ENCODE data around the gene TNK2. TPM values are rescaled to one million over a fixed set of nuclear protein-coding genes. Genes with fewer than 3 reads are reported as not detected.

TNK2 gene
- total RNA-seq, 1 donor from 2014 or later, result 39.1 TPM

DNA sequence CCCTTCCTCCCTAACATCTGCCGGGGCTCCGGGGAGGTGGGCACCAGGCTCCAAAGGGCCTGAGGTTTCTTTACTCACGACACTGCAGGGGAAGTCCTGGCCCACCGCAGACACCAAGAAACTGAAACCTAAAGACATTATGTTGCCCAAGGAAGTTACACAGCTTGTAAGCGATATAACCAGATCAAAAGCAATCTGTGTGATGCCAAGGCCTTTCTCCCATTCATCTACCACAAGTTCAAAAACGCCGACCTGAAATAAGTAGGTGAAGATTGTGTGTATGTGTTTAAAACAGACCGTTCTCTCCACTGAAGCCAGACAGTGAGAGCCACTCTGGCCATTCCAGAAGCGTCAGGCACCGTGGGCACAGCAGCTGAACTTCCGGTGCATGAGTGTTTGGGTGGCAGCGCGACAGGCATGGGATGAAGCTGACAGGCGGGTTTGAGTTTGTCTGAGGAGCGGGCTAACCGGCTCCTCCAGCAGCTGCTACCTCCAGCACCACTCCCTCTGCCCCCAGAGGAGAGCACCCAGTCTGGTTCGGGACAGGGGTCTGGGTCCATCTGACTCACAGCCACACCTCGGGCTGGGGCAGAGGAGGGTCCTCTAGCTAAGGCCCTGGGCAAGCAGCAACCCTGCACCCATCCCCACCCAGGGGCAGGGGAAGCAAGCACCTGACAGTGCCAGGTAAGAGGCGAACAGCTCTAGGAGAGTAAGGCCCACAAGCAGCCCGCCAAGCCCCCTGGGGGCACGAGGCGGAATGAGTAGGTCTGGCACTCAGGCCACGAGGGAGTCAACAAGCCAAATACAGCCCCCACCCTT, 1.3 kb downstream of the TNK2 start:
- Histone ChIP-seq H3K27me3 (ENCODE audit: insufficient read depth, low read length) (no peaks in the 10 kb centered on the region), H3K36me3 (ENCODE audit: insufficient read depth, low read length) (no peaks in the 10 kb centered on the region), H3K79me2 (ENCODE audit: insufficient read depth, low read length) (peaks cover 25% of the 10 kb centered on the region), H3K9me3 (ENCODE audit: insufficient read depth, low read depth, low read length) (no peaks in the 10 kb centered on the region), H3K27ac (ENCODE audit: low read depth, low read length) (no peak overlapping the region), H3K4me2 (ENCODE audit: low read length) (peak overlapping the region; percentile 85), H3K4me1 (ENCODE audit: insufficient read depth, low read length) (peaks cover 22% of the 10 kb centered on the region), H3K9ac (ENCODE audit: low read length) (no peak overlapping the region), H3K4me3 (ENCODE audit: insufficient read depth, low read depth, low read length) (no peak overlapping the region), H2AFZ (ENCODE audit: low read depth, low read length) (no peak overlapping the region), H4K20me1 (ENCODE audit: insufficient read depth, low read length) (peaks cover 23% of the 10 kb centered on the region)
- Mint-ChIP-seq H3K27me3 (ENCODE audit: low read depth, unreplicated experiment) (no peaks in the 10 kb centered on the region), H3K4me3 (ENCODE audit: unreplicated experiment) (peak overlapping the region; percentile 86), H3K9me3 (ENCODE audit: unreplicated experiment) (no peaks in the 10 kb centered on the region), H3K36me3 (ENCODE audit: low read depth, unreplicated experiment) (no peaks in the 10 kb centered on the region), H3K4me1 (ENCODE audit: low read depth, unreplicated experiment) (peaks cover 17% of the 10 kb centered on the region), H3K27ac (ENCODE audit: unreplicated experiment) (no peak overlapping the region)
- no peak for DNase-seq (ENCODE audit: low read depth)
- TF ChIP-seq EZH2 (IDR thresholded peaks at IDR 0.05; ENCODE audit: insufficient read depth, low read length), result no peak
- TF ChIP-seq, protein P1, sequence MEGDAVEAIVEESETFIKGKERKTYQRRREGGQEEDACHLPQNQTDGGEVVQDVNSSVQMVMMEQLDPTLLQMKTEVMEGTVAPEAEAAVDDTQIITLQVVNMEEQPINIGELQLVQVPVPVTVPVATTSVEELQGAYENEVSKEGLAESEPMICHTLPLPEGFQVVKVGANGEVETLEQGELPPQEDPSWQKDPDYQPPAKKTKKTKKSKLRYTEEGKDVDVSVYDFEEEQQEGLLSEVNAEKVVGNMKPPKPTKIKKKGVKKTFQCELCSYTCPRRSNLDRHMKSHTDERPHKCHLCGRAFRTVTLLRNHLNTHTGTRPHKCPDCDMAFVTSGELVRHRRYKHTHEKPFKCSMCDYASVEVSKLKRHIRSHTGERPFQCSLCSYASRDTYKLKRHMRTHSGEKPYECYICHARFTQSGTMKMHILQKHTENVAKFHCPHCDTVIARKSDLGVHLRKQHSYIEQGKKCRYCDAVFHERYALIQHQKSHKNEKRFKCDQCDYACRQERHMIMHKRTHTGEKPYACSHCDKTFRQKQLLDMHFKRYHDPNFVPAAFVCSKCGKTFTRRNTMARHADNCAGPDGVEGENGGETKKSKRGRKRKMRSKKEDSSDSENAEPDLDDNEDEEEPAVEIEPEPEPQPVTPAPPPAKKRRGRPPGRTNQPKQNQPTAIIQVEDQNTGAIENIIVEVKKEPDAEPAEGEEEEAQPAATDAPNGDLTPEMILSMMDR (IDR thresholded peaks at IDR 0.05; ENCODE audit: insufficient read depth, low read depth, low read length), result no peak
- FAIRE-seq, result no peak

DNA sequence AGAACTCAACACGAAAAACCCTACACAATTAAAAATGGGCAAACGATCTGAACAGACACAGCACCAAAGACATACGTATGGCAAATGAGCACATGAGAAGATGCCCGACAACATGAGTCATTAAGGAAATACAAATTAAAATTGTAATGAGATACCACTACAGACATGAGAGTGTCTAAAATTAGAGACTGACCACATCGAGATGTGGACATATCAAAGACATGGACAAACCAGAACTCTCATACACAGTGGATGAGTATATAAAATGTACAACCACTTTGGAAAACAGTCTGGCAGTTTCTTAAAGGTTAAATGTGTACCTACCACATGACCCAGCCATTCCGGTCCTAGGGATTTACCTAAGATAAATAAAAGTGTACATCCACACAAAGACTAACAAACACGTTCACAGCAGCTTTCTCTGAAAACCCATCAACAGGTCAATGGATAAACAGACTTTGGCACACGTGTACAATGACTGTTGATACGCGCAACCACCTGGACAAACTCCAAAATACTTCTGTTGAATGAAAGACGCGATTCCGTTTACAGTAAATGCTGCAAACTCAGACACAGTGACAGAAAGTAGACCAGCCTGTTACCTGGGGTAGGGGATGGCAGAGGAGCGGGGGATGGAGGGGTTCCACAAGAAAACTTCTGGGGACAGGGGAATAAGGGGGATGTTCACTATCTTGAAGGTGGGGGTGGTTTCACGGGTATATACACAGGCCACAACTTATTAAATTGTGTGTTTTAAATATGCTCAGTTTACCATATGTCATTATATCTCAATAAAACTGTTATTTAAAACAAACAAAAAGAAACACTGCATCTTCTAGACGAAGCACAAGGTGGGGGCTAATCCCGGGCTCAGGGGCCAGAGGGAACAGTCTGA, 2.1 kb downstream of the TNK2 start:
- TF ChIP-seq, protein P1 (IDR thresholded peaks at IDR 0.05; ENCODE audit: insufficient read depth, low read depth, low read length), result no peak
- TF ChIP-seq EZH2 (IDR thresholded peaks at IDR 0.05; ENCODE audit: insufficient read depth, low read length), result no peak
- H3K4me3 Mint-ChIP-seq (ENCODE audit: unreplicated experiment), result peak overlapping the region; percentile 71
- Histone ChIP-seq H3K27me3 (ENCODE audit: insufficient read depth, low read length) (no peaks in the 10 kb centered on the region), H3K4me1 (ENCODE audit: insufficient read depth, low read length) (peaks cover 22% of the 10 kb centered on the region), H3K4me2 (ENCODE audit: low read length) (peak overlapping the region; percentile 85), H3K36me3 (ENCODE audit: insufficient read depth, low read length) (no peaks in the 10 kb centered on the region), H3K9ac (ENCODE audit: low read length) (no peak overlapping the region), H3K4me3 (ENCODE audit: insufficient read depth, low read depth, low read length) (no peak overlapping the region), H4K20me1 (ENCODE audit: insufficient read depth, low read length) (peaks cover 23% of the 10 kb centered on the region), H2AFZ (ENCODE audit: low read depth, low read length) (no peak overlapping the region), H3K27ac (ENCODE audit: low read depth, low read length) (no peak overlapping the region), H3K9me3 (ENCODE audit: insufficient read depth, low read depth, low read length) (no peaks in the 10 kb centered on the region), H3K79me2 (ENCODE audit: insufficient read depth, low read length) (peaks cover 34% of the 10 kb centered on the region)
- peaks cover 22% of the 10 kb centered on the region for H3K4me1 Mint-ChIP-seq (ENCODE audit: low read depth, unreplicated experiment)
- no peaks in the 10 kb centered on the region for H3K27me3 Mint-ChIP-seq (ENCODE audit: low read depth, unreplicated experiment)
- no peaks in the 10 kb centered on the region for H3K36me3 Mint-ChIP-seq (ENCODE audit: low read depth, unreplicated experiment)
- DNase-seq (ENCODE audit: low read depth), result peak; percentile 67
- no peak for FAIRE-seq
- H3K9me3 Mint-ChIP-seq (ENCODE audit: unreplicated experiment), result no peaks in the 10 kb centered on the region
- no peak overlapping the region for H3K27ac Mint-ChIP-seq (ENCODE audit: unreplicated experiment)
